ENCODE data around the gene TPR. TPM values are rescaled to one million over a fixed set of nuclear protein-coding genes. Genes with fewer than 3 reads are reported as not detected.
"Not testable (repeated sequence)": the region's sequence is repeated elsewhere in the genome, so short reads cannot be mapped to it uniquely, and the experiment has no call there.

TPR gene
- total RNA-seq, 2 donors from 2014 or later, result 66.0 to 70.0 TPM

DNA sequence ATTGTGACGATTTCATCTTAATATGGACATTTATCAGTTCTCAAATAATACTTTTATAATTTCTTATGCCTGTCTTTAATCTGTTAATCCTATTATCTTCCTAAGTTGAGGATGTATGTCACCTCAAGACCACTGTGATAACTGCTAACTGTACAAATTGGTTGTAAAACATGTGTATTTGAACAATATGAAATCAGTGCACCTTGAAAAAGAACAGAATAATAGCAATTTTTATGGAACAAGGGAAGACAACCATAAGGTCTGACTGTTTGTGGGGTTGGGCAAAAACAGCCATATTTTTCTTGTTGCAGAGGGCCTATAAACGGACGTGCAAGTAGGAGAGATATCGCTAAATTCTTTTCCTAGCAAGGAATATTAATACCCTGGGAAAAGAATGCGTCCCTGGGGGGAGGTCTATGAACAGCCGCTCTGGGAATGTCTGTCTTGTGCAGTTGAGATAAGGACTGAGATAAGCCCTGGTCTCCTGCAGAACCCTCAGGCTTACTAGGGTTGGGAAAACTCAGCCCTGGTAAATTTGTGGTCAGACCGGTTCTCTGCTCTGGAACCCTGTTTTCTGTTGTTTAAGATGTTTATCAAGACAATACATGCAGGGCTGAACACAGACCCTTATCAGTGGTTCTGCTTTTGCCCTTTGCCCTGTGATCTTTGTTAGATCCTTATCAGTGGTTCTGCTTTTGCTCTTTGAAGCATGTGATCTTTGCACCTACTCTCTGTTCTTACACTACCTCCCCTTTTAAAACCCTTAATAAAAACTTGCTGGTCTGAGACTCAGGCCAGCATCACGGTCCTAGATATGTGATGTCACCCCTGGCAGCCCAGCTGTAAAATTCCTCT lies 27.0 kb downstream of the TPR start:
- intact Hi-C loops (cut with DNase I, micrococcal nuclease); DNase-seq; ATAC-seq: not testable (repeated sequence)

DNA sequence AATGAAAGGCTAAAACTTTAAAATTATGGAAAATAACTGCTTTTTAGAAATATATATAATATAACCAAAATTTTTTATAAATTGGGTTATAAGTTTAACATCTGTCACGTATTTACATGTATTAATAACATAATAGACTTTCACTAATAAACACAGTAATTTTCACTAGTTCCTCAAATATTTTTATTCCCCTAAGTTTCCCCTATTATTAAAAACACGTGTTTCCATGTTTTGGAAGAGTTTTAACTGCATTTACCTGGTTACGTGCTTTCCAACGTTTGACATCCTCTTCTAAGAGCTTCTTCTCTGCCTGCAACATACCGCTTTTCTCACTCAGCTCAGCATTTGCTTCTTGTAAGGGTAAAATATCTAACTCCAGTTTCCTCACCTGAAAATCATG lies 34.3 kb downstream of the TPR start:
- ATAC-seq, result no peak
- no peak for DNase-seq
- intact Hi-C loops (cut with DNase I, micrococcal nuclease), result no loop called here

DNA sequence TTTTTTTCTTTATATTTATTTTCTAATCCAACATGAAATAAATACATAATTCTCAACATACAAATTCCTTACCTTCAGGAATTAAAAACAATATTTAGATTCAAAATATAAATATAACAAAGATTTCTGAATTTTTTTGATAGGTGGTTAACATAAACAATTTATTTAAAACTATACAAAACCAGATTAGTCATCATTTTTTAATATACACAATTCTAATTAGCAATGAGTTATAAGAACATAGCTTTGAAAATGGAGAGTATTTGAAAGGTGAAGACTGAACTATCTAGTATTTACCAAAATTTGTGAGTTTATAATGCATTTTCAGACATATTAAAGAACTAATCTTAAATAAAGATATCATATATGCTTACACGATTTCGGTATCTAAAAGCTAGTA lies 37.5 kb downstream of the TPR start:
- DNase-seq (no peak), ATAC-seq (no peak)
- intact Hi-C loops (cut with DNase I, micrococcal nuclease), result loop anchor here in 1 of 2 donors (10.0 kb wide), 1 partner anchor 57 kb away; no protein-coding TSS in a partner anchor

DNA sequence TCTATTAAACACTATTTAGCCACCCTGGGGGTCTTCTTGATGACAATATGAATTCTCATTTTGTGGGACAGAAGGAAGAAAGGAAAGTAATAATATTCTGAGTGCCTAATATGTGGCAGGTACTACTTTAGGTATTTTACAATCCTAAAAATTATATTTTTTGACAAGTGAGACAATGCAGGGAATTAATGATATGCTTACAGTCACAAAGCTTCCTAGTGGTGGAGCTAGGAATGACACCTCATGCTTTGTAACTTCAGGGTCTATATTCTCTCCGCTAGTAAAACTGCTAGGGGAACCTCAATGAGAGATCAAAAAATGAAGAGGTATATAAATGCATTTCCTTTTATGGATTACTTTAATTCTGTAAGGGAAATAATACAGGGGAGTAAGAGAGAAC lies 44.3 kb downstream of the TPR start:
- ATAC-seq (no peak), DNase-seq (no peak)
- intact Hi-C loops (cut with DNase I, micrococcal nuclease), result loop anchor here in 1 of 2 donors (10.0 kb wide), 1 partner anchor 64 kb away; no protein-coding TSS in a partner anchor

DNA sequence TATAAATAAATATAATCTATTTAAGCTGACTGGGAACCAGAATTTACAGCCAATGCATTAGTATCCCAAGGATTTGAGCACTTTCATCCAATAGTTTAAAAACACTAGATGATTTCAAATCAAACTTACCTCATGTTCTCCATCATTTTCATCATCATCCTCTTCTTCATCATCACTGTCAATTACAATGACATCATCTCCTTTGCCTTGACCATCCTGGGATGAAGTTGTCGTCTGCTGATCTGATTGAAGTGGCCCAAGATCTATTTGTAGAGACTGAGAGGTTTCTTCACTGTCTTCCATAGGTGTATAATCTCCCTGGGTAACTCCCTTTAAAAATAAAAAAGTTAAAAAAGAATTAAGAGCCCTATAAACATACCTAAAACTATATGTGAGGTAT lies 47.7 kb downstream of the TPR start:
- ATAC-seq (no peak), DNase-seq (no peak)
- intact Hi-C loops (cut with DNase I, micrococcal nuclease), result no loop called here

DNA sequence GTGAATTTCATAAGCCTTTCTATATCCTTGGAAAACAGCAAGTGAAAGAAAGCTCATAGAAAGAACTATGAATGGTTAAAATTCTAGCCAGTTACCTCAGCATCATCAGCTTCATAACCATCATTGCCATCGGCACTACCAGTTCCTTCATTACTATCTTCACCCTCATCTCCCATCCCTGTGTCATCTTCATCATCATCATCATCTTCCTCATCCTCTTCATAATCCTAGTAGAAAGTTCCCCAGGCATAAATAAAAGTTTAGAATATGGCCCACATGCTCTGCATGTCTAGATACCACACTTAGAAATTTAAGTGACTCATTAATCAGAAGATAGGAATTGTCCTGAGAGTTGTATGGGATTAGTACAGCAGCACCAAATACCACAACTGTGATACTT lies 49.0 kb downstream of the TPR start:
- ATAC-seq (no peak), DNase-seq (no peak)
- intact Hi-C loops (cut with DNase I, micrococcal nuclease), result no loop called here

DNA sequence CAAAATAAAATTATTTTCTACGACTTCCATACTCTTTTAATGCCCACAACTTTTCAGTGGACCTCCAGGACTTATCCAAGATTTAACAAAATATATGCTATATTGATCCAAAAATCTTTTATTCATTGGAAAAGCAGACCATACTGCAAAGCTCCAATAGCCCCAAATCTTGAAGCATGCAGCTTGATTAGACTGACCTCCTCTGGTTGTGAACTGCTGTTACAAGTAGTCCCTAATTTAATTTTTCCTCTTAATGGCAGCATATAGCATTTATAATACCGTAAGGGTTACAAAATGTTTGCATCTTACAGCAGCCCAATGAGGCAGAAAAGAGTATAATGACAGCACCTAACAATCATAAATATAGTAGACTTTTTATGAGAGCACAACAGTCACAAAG lies 49.8 kb downstream of the TPR start:
- DNase-seq (no peak), ATAC-seq (no peak)
- intact Hi-C loops (cut with DNase I, micrococcal nuclease), result no loop called here

DNA sequence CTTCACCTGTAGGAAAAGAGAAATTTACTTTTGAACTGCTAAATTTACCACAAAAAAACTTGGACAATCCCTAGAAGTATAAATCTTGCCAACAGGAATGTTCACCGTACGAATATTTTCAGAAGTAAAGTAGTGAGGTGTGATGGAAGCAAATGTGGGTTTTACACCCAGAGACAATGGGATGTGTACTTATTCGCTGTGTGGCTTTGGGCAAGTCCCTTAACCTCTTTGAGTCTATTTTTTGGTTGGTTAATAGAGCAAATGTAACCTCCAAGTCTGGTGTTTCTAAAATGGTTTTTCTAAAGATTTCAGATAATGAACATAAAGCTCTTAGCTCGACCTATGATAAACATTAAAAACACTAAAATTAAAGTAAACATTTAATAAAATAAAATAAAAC lies 51.2 kb downstream of the TPR start:
- ATAC-seq, result no peak
- intact Hi-C loops (cut with DNase I, micrococcal nuclease), result no loop called here

DNA sequence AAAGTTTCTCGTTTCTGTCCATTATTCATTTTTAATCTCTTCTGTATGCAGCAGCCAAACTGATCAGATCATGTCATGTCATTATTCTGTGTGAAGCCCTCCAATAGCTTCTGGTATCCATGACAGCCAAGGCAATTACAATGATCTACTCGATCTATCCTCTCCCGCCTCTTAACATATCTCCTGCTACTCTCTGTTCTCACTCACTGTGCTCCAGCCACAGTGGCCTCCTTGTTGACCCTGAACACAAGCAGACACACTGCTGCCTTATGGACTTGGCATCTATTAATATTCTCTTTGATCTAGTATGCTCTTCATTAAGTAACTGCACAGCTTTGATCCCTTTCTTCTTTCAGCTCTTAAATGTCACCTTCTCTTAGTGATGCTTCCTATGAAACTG lies 59.5 kb downstream of the TPR start:
- intact Hi-C loops (cut with DNase I, micrococcal nuclease), result loop anchor here in 1 of 2 donors (5.0 kb wide), 1 partner anchor 47 kb away; no protein-coding TSS in a partner anchor
- DNase-seq (no peak), ATAC-seq (no peak)

More for the DNA sequence above, 51.2 kb downstream of the TPR start:
- no peak for DNase-seq

DNA sequence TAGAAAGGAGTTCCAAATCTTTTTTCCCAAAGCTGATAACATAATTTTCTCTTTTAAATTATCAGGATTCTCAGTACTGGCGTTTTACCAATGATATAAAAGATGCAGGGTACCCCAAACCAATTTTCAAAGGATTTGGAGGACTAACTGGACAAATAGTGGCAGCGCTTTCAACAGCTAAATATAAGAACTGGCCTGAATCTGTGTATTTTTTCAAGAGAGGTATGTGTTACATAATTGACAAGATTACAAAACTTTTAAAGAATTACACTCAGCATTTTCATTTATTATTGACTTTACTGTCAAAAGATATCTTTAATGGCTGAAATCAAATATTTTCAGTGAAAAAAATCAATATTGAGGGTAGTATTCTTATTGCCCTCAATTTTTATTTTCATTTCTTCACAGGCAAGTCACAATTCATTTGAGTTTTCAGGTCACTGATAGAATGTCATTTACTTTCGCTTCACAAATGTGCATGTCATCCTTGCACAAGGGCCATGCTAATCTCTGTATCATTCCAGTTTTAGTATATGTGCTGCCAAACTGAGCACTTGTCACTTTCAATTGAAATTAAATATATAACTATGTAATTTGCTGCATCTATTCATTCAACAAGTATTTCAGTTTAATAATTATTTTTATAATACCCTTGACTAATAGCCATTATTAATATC lies 63.5 kb downstream of the TPR start:
- ATAC-seq (no peak), DNase-seq (no peak)
- intact Hi-C loops (cut with DNase I, micrococcal nuclease), result no loop called here

DNA sequence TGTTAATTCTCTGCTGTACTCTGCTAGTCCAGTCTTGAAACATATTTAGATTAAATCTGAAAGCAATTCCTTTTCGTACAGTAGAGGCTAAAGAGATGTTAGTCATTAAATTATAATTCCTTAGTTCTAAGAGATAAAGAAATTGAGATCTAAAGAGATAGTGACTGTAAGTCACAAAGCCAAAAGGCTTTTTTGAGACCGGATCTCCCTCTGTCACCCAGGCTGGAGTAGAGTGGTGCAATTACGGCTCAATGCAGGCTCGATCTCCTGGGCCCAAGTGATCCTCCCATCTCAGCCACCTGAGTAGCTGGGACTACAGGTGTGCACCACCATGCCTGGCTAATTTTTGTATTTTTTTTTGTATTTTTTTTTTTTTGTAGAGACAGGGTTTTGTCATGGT lies 64.7 kb downstream of the TPR start:
- intact Hi-C loops (cut with DNase I, micrococcal nuclease), result no loop called here
- DNase-seq (no peak), ATAC-seq (no peak)

DNA sequence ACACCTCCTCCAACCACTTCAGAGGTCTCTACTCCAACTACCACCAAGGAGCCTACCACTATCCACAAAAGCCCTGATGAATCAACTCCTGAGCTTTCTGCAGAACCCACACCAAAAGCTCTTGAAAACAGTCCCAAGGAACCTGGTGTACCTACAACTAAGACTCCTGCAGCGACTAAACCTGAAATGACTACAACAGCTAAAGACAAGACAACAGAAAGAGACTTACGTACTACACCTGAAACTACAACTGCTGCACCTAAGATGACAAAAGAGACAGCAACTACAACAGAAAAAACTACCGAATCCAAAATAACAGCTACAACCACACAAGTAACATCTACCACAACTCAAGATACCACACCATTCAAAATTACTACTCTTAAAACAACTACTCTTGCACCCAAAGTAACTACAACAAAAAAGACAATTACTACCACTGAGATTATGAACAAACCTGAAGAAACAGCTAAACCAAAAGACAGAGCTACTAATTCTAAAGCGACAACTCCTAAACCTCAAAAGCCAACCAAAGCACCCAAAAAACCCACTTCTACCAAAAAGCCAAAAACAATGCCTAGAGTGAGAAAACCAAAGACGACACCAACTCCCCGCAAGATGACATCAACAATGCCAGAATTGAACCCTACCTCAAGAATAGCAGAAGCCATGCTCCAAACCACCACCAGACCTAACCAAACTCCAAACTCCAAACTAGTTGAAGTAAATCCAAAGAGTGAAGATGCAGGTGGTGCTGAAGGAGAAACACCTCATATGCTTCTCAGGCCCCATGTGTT lies 66.6 kb downstream of the TPR start:
- ATAC-seq, result no peak
- intact Hi-C loops (cut with DNase I, micrococcal nuclease), result no loop called here
- no peak for DNase-seq

DNA sequence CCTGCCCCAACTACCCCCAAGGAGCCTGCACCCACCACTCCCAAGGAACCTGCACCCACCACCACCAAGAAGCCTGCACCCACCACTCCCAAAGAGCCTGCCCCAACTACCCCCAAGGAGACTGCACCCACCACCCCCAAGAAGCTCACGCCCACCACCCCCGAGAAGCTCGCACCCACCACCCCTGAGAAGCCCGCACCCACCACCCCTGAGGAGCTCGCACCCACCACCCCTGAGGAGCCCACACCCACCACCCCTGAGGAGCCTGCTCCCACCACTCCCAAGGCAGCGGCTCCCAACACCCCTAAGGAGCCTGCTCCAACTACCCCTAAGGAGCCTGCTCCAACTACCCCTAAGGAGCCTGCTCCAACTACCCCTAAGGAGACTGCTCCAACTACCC lies 67.6 kb downstream of the TPR start:
- intact Hi-C loops (cut with DNase I, micrococcal nuclease), result no loop called here
- ATAC-seq (no peak), DNase-seq (no peak)

DNA sequence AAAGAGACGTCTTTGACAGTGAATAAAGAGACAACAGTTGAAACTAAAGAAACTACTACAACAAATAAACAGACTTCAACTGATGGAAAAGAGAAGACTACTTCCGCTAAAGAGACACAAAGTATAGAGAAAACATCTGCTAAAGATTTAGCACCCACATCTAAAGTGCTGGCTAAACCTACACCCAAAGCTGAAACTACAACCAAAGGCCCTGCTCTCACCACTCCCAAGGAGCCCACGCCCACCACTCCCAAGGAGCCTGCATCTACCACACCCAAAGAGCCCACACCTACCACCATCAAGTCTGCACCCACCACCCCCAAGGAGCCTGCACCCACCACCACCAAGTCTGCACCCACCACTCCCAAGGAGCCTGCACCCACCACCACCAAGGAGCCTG lies 68.5 kb downstream of the TPR start:
- no peak for DNase-seq
- ATAC-seq, result no peak
- intact Hi-C loops (cut with DNase I, micrococcal nuclease), result no loop called here

DNA sequence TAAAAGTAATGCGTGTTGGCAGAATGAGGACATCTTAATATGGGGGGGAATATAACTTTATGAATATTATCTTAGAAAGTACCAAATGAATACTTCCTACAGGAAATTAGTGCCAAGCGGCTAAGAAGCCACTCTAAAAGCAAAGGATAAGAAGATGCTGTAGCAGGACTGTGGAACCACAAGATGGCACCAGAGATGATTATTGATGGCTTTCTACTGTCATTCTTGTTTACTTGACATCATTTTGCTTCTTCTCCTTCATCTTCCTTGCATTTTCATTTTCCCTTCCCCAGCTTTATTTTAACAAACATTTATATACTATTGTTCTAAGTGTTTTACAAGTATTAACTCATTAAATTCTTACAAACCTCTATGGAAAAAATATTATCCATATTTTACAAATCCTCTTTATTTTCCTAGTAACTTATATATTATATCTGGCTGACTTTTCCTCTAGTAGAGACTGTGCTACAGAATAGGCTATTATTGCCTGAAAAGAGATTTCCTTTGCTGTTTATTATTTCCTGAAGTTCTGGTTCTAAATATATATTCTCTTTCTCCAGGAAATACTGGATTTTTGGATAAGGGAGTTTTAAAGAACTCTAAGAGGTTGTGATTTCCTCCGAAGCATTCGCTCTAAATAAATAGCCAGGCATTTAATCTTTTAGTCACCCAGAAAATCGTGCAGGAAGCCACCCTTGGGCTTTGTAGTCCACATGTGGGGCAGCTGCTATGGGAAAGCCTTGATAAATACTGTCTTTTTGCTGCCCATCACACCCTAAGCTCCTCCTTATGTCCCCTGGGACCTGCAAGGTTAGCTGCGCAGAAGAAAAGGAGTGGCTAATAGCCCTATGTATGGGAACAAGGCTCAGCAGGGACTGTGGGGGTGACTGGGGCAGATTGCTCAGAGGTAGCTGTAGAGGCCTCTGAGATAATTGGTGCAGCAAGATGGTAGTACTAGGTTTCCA lies 69.8 kb downstream of the TPR start:
- no peak for ATAC-seq

DNA sequence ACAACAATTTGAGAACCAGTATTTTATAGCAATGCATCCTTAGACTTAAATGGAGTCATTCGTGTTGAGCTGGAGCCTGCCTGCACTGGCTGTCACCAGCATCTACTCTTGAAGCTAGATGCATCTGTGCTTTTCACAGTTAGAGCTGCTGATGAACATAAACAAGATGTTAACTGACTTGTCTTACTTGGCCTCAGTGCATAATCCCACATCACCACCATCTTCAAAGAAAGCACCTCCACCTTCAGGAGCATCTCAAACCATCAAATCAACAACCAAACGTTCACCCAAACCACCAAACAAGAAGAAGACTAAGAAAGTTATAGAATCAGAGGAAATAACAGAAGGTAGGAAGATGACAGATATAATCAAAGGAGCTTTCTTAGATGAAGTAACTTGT lies 71.1 kb downstream of the TPR start:
- DNase-seq, result no peak
- no peak for ATAC-seq
- intact Hi-C loops (cut with DNase I, micrococcal nuclease), result no loop called here

More for the DNA sequence above, 69.8 kb downstream of the TPR start:
- no peak for DNase-seq
- intact Hi-C loops (cut with DNase I, micrococcal nuclease), result no loop called here

DNA sequence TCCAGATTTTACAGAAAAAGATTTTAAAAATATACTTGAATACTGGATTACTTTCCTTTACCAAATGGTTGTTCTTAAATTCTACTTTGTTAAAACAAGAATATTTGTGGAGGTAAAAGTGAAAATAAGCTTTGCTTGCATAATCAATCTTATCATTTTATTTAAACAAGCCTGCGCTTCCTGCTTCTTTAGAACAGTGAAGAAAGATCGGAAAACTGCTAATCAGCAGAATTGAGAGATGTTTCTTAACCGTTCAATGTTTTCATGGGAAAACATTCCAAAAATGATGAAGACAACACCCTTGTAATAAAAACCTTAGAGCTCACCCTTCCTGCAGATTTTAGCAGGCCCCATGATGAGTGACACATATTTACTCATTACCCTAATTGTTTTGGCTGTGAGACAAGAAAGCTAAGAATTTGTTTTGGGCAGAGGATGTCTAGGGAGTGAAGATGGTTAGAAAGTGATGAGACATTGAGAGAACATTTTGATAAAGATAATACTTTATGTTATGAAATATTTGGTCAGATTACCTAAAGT lies 72.6 kb downstream of the TPR start:
- no peak for DNase-seq
- ATAC-seq, result no peak
- intact Hi-C loops (cut with DNase I, micrococcal nuclease), result no loop called here

DNA sequence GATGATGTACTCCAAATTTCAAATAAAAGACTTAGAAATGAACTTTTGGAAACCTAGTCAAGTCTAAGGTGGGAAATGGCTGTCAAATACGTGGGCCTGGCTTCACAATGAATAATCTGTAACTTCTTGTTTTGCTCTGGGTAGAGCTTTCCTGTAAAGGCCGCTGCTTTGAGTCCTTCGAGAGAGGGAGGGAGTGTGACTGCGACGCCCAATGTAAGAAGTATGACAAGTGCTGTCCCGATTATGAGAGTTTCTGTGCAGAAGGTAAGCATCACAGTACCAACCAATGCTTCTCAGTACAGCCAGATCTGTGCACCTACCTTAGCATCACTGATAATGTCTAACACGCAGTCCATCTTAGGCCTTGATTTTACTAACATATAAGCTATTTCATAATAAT lies 73.6 kb downstream of the TPR start:
- intact Hi-C loops (cut with DNase I, micrococcal nuclease), result no loop called here
- DNase-seq (no peak), ATAC-seq (no peak)

Measured in left colon (tissue), 2 donors.